NCI-H774 (cell line): ENCODE results near the gene TGFB2.
"Not testable (repeated sequence)": the region's sequence is repeated elsewhere in the genome, so short reads cannot be mapped to it uniquely, and the experiment has no call there.

Experiments used
- DNase-seq: peaks from one replicate; lab custom pipeline; 2025; lab: John Stamatoyannopoulos, UW

TGFB2 gene

GRCh38 chr1:218344814-218345672 lies at the start of gene TGFB2:
TGFB2 (plus strand) TSS chr1:218345336; CDS start chr1:218346702, 1,366 bp downstream.
- DNase-seq: peak; percentile 49

- no peak for DNase-seq
These were observed 49.0 kb upstream of the TGFB2 start for GRCh38 chr1:218296162-218296561.

GRCh38 chr1:218297461-218297860 lies 47.7 kb upstream of the TGFB2 start:
- no peak for DNase-seq

- DNase-seq: no peak
These were observed 47.3 kb upstream of the TGFB2 start for GRCh38 chr1:218297867-218298266.

- DNase-seq: no peak
These were observed 46.7 kb upstream of the TGFB2 start for GRCh38 chr1:218298398-218298797.

GRCh38 chr1:218299416-218299815 lies 45.7 kb upstream of the TGFB2 start:
- DNase-seq: no peak

GRCh38 chr1:218301217-218301616 lies 43.9 kb upstream of the TGFB2 start:
- no peak for DNase-seq

GRCh38 chr1:218302155-218302554 lies 43.0 kb upstream of the TGFB2 start:
- no peak for DNase-seq

GRCh38 chr1:218303176-218303879 lies 41.8 kb upstream of the TGFB2 start:
- DNase-seq: no peak

- DNase-seq: no peak
These were observed 40.7 kb upstream of the TGFB2 start for GRCh38 chr1:218304281-218305039.

- no peak for DNase-seq
These were observed 39.6 kb upstream of the TGFB2 start for GRCh38 chr1:218305472-218306064.

- DNase-seq: no peak
These were observed 32.6 kb upstream of the TGFB2 start for GRCh38 chr1:218312509-218312908.

GRCh38 chr1:218314316-218314715 lies 30.8 kb upstream of the TGFB2 start:
- DNase-seq: no peak

- DNase-seq: no peak
These were observed 29.5 kb upstream of the TGFB2 start for GRCh38 chr1:218315638-218316037.

GRCh38 chr1:218317061-218317460 lies 28.1 kb upstream of the TGFB2 start:
- no peak for DNase-seq

GRCh38 chr1:218320182-218320581 lies 25.0 kb upstream of the TGFB2 start:
- not testable (repeated sequence) for DNase-seq

GRCh38 chr1:218322762-218323161 lies 22.4 kb upstream of the TGFB2 start:
- DNase-seq: no peak

GRCh38 chr1:218323568-218324225 lies 21.4 kb upstream of the TGFB2 start:
- DNase-seq: no peak

- no peak for DNase-seq
These were observed 20.9 kb upstream of the TGFB2 start for GRCh38 chr1:218324226-218324580.

- no peak for DNase-seq
These were observed 16.4 kb upstream of the TGFB2 start for GRCh38 chr1:218328769-218329168.

GRCh38 chr1:218330043-218330623 lies 15.0 kb upstream of the TGFB2 start:
- DNase-seq: peak; percentile 45
